T follicular helper cell (primary cell): ENCODE results near the gene PSMB2.
"Not testable (repeated sequence)": the region's sequence is repeated elsewhere in the genome, so short reads cannot be mapped to it uniquely, and the experiment has no call there.

Experiments
- DNase-seq: peaks from one replicate; pipeline ENCODE4 v3.0.0-alpha.2; 2020; ENCODE audit warnings: low read depth
- total RNA-seq, 2 experiments: gene quantifications; one replicate each; lab custom pipeline; 2026; lab: John Stamatoyannopoulos, UW

The PSMB2 gene
- total RNA-seq, result 58.1 to 197 reads per million in 2 experiments

- DNase-seq, result peak; percentile 96
Measured at GRCh38 chr1:35641233-35641866, at the start of gene PSMB2. PSMB2 (minus strand) TSS chr1:35641526; CDS start chr1:35641432, 94 bp downstream.

- DNase-seq, result no peak
Measured at GRCh38 chr1:35691080-35691479, 49.8 kb upstream of the PSMB2 start.

GRCh38 chr1:35690103-35690502 is 48.8 kb upstream of the PSMB2 start:
- not testable (repeated sequence) for DNase-seq

- no peak for DNase-seq
Measured at GRCh38 chr1:35688161-35688560, 46.8 kb upstream of the PSMB2 start.

GRCh38 chr1:35683012-35683411 is 41.7 kb upstream of the PSMB2 start:
- no peak for DNase-seq

- DNase-seq, result no peak
Measured at GRCh38 chr1:35680271-35680670, 38.9 kb upstream of the PSMB2 start.

GRCh38 chr1:35675773-35676172 is 34.4 kb upstream of the PSMB2 start:
- DNase-seq, result no peak

- DNase-seq, result no peak
Measured at GRCh38 chr1:35674111-35674510, 32.8 kb upstream of the PSMB2 start.

GRCh38 chr1:35672116-35672515 is 30.8 kb upstream of the PSMB2 start:
- no peak for DNase-seq

- DNase-seq, result no peak
Measured at GRCh38 chr1:35668506-35668905, 27.2 kb upstream of the PSMB2 start.

- no peak for DNase-seq
Measured at GRCh38 chr1:35666916-35667315, 25.6 kb upstream of the PSMB2 start.

GRCh38 chr1:35666216-35666615 is 24.9 kb upstream of the PSMB2 start:
- no peak for DNase-seq

GRCh38 chr1:35663434-35663833 is 22.1 kb upstream of the PSMB2 start:
- no peak for DNase-seq

GRCh38 chr1:35661474-35661795 is 20.1 kb upstream of the PSMB2 start:
- DNase-seq, result no peak

- DNase-seq, result no peak
Measured at GRCh38 chr1:35660581-35661473, 19.5 kb upstream of the PSMB2 start.

- DNase-seq, result no peak
Measured at GRCh38 chr1:35659589-35659988, 18.3 kb upstream of the PSMB2 start.

GRCh38 chr1:35657851-35658250 is 16.5 kb upstream of the PSMB2 start:
- DNase-seq, result no peak

- no peak for DNase-seq
Measured at GRCh38 chr1:35656863-35657232, 15.5 kb upstream of the PSMB2 start.

GRCh38 chr1:35656148-35656862 is 15.0 kb upstream of the PSMB2 start:
- DNase-seq, result no peak

GRCh38 chr1:35655196-35655595 is 13.9 kb upstream of the PSMB2 start:
- DNase-seq, result no peak

- DNase-seq, result no peak
Measured at GRCh38 chr1:35650416-35650815, 9.1 kb upstream of the PSMB2 start.

- no peak for DNase-seq
Measured at GRCh38 chr1:35646043-35646442, 4.7 kb upstream of the PSMB2 start.

GRCh38 chr1:35644204-35644603 is 2.9 kb upstream of the PSMB2 start:
- DNase-seq, result no peak
